Stimulated activated CD4-positive, alpha-beta T cell treated with anti-CD3 and anti-CD28 coated beads, Interleukin-1b, Interleukin-23, amount 100 ng/mL, for 4 hours (primary cell): Measurements from ENCODE around the gene NUP210L.
"Not testable (repeated sequence)": the region's sequence is repeated elsewhere in the genome, so short reads cannot be mapped to it uniquely, and the experiment has no call there.

Experiments used
- DNase-seq, 2 donors: peaks; one replicate each; pipeline ENCODE4 v3.0.0-alpha.2; 2020; ENCODE audit warnings: low read depth in 2 of 2

Gene NUP210L

DNA sequence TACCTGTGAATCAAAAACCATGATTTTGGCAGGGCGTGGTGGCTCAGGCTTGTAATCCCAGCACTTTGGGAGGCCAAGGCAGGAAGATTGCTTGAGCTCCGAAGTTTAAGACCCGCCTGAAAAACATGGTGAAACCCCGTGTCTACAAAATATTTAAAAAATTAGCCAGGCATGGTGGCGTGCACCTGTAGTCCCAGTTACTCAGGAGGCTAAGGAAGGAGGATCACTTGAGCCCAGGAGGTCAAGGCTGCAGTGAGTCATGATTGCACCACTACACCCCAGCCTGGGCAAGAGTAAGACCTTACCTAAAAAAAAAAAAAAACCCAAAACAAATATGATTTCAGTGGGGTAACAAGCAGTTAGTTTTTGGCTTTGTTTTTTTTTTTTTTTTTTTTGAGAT lies 54.7 kb downstream of the NUP210L start:
- not testable (repeated sequence) for DNase-seq

DNA sequence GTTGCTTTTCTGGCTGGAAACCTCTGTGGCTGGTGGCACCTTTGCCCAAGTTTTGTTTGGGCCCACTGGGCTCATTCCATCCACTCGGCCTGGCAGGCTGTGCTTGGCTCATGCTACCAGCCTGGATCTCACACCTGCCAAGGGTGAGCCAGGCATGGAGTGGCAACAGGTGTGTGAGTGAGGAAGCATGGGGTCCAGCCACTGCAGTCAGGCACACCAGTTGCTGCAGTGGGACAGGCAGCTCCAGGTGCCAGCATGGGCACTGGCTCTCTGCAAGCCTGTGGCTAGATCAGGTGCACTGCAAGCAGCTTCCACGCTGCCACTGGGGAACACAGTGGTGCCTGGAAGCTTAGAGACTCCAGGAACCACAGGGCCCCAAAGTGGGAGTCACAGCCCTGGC lies 57.0 kb downstream of the NUP210L start:
- DNase-seq = no peak

DNA sequence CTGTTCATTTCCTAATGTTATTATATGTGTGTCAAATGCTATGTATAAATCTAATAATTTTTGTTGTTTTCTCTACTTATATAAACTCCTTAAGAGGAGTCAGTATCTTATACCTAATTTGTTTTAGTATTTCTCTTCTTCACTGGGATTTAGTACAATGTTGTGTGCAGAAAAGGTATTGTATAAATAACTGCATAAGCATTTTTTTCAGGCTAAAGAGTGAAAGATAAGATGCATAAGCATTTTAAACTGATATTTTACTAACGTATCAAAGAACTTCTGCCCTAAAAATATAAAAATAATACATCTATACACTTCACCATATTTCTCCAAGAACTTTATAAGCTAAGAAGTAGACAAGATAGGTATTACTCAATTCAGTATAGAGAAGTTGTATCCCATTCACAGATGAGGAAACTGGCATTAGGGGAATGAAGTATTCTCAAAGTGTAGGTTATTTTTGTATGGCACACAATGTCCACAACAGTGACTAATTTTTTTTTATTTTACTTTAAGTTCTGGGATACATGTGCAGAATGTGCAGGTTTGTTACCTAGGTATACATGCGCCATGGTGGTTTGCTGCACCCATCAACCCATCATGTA lies 59.3 kb downstream of the NUP210L start:
- no peak for DNase-seq

DNA sequence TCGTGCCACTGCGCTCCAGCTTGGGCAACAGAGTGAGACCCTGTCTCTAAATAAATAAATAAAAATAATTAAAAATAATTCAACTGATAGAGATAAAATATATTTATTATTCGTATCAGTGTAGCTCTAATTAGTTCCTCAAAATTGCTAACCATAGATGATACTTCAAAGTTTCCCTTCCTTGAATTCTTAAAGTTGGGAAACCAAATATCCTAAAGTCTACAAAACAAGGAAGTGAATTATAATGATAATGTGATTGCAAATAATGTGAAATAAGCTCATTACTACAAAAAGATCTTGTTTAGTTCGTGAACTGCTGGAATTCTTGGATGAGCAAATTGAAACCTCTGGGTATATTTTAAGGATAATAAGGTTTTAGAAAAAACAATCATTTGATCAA lies 60.5 kb downstream of the NUP210L start:
- DNase-seq = no peak

DNA sequence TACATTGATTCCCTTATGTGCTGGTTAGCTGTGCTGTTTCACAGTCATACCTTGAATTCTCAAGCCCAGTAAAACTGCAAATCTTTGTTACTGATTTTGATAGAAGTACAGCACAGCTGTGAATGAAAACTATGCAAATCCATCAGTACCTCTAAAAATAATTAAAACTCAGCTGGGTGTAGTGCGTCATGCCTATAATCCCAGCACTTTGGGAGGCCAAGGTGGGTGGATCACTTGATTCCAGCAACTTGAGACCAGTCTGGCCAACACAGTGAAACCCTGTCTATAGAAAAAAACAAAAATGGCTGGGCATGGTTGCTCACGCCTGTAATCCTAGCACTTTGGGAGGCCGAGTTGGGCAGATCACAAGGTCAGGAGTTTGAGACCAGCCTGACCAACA lies 61.2 kb downstream of the NUP210L start:
- DNase-seq = no peak

DNA sequence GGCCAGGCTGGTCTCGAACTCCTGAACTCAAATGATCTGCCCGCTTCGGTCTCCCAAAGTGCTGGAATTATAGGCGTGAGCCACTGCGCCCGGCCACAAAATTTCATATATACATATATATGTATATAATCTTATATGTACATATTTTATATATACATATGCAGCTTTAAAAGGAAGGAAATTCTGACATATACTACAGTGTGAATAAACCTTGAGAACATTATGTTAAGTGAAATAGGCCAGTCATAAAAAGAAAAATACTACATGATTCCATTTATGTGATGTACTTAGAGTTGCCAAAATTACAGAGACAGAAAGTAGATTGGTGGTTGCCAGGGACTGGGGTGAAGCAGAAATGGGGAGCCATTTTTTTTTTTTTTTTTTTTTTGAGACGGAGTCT lies 63.2 kb downstream of the NUP210L start:
- DNase-seq = no peak

DNA sequence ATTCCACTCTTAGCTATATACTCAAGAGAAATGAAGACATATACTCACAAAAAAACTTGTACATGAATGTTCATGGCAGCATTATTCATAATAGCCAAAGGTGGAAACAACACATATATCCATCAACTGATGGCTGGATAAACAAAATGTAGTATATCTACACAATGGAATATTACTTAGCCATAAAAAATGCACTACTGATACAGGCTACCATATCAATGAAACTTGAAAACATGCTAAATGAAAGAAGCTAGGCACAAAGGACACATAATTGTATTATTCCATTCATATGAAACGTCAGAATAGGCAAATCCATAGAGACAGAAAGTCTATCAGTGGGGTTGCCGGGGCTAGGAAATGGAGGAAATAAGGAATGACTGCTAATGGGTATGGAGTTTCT lies 67.3 kb downstream of the NUP210L start:
- no peak for DNase-seq

DNA sequence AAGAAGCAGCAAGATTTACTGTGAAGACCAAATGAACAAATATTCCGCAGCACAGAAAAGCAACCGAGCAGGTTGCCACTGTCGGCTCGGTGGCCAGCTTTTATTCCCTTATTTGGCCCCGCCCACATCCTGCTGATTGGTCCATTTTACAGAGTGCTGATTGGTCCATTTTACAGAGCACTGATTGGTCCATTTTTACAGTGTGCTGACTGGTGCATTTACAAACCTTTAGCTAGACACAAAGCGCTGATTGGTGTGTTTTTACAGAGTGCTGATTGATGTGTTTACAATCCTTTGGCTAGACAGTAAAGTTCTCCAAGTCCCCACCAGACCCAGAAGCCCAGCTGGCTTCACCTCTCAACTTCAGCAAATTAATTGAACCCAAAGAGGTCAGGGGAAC lies 71.8 kb downstream of the NUP210L start:
- not testable (repeated sequence) for DNase-seq

DNA sequence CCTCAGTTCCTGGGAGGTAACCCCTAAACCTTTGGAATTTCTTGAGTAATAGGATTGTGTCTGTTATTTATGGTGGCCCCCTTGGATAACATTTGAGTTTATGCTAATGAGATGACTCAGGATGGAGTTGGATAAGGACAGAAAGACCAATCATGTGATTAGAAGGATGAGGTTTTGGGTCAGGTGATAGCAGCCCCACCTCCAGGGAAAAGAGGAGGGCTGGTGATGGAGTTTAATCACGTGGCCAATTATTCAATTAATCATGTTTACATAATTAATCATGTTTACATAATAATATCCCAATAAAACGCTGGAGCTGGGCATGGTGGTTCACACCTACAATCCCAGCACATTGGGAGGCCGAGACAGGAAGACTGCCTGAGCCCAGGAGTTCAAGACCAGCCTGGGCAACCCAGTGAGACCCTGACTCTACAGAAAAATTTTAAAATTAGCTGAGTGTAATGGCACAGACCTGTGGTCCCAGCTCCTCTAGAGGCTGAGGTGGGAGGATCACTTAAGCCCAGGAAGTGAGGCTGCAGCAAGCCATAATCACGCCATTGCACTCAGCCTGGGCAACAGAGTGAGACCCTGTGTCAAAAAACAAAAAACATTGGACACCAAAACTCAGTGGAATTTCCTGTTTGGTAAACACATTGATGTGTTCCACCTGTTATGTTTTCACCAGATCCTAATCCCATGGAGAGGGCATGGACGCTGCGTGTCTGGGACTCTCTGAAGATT lies 73.3 kb downstream of the NUP210L start:
- DNase-seq = no peak

DNA sequence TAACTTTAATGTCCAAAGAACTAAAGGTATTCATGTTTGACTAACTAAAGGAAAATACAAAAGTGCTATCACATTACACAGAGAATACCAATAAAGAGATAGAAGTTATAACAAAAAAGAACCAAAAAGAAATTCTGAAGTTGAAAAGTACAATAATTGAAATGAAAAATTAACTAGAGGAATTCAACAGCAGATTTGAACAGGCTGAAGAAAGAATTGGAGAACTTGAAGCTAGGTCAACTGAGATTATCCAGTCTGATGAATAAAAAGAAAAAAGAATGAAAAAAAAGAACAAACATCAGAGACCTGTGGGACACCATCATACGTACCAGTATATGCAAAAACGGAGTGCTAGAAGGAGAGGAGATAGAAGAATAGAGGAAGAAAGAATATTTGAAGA lies 78.5 kb downstream of the NUP210L start:
- DNase-seq = no peak

DNA sequence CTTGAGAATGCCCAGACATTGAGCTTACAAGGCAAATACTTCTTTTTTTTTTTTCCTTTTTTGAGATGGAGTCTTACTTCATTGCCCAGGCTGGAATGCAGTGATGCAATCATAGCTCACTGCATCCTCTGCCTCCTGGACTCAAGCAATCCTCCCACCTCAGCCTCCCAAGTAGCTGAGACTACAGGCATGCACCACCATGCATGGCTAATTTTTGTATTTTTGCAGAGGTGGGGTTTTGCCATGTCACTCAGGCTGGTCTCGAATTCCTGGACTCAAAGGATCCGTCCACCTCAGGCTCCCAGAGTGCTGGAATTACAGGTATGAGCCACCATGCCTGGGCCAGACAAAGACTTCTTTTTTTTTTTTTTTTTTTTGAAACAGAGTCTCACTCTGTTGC lies 79.1 kb downstream of the NUP210L start:
- no peak for DNase-seq

DNA sequence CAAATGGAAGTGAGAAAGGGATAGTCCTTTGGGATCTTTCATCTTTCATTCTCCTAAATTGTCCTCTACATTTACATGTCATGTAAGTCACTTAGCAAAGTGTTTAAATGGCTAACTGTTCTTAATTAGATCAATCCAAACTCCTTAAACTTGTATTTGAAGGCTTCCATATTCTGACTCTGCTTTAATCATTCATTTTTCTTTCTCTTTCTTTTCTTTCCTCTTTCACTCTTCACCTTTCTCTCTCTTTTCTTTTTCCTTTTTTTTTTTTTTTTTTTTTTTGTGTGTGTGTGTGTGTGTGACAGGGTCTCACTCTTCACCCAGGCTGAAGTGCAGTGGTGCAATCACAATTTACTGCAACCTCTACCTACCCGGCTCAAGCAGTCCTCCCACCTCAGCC lies 92.6 kb downstream of the NUP210L start:
- no peak for DNase-seq

DNA sequence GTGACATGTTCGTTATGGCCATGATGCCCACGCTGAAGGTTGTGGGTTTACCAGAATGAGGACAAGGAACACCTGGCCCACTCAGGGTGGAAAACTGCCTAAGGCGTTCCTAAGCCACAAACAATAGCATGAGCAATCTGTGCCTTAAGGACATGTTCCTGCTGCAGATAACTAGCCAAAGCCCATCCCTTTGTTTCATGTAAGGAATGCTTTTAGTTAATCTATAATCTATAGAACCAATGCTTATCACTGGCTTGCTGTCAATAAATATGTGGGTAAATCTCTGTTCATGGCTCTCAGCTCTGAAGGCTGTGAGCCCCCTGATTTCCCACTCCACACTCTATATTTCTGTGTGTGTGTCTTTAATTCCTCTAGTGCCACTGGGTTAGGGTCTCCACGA lies 107.4 kb downstream of the NUP210L start:
- not testable (repeated sequence) for DNase-seq

DNA sequence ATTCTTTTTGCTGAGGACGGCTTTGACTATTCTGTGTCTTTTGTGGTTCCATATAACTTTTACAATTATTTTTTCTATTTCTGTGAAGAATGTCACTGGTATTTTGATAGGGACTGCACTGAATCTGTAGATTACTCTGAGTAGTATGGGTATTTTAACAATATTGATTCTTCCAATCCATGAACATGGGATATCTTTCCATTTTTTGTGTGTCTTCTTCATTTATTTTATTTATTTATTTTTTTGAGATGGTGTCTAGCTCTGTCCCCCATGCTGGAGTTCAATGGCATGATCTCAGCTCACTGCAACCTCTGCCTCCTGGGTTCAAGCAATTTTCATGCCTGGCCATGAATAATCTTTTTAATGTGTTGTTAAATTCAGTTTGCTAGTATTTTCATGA lies 121.2 kb downstream of the NUP210L start:
- not testable (repeated sequence) for DNase-seq

DNA sequence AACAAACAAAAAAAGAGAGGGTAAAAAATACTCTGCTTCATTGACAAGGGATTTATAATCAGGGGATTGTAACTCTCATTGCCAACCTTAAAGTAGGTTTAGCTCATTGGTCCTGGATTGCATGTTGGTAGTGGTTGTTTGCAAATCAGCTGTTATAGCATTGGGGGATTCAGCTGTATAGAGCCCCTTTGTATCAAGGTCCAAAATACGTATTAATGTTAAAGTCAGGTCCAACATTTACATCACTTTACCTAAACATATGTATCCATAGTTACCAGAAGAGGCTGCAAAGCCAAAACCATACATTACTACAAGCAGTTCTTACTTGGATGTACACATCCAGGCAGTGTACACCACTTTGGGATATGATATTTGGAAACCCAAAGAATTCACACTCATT lies 134.9 kb downstream of the NUP210L start:
- DNase-seq = no peak

DNA sequence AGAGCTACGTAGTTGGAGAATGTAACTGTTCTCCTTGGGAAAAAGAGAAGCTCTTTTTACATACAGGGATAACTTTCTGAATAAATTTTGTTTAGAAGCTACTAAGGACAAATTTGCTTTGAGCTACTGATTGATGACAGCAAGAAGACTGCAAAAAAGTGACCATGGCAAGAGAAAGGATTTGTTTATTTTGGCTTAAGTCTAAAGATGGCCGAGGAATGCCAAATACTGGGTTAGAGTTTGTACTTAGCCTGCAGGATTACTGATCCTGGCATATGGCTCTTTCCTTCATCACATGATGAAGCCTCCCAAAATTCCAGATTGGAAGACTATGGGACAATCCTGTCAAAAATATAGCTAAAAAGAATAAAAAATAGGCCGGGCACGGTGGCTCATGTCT lies 135.6 kb downstream of the NUP210L start:
- DNase-seq = no peak

DNA sequence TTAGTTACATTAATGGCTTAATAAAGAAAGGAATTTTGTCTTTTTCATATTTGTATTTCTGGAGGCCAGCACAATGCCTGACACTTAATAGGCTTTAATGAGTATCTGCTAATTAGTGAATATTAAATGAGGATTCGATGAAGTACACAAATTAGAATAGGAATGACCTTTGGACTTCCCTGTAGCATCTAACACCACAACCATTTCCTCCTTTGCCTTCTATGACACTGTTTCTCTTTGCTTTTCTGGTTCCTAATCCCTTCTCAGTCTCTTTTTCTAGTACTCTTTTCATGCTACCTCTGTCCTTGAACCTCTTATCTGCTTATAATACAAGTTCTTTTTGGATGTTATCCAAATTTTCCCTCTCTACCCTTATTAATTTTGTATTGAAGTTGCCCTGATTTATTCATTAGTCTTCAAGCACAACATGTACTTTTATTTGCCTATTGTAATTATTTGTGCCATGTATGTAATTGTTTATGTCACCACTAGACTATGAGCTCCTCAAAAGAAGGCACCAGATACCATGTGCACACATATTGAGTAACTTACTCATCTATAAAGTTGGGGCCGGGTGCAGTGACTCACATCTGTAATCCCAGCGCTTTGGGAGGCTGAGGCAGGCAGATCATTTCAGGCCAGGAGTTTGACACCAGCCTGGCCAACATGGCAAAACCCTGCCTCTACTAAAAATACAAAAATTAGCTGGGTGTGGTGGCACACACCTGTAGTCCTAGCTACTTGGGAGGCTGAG lies 140.5 kb downstream of the NUP210L start:
- no peak for DNase-seq

DNA sequence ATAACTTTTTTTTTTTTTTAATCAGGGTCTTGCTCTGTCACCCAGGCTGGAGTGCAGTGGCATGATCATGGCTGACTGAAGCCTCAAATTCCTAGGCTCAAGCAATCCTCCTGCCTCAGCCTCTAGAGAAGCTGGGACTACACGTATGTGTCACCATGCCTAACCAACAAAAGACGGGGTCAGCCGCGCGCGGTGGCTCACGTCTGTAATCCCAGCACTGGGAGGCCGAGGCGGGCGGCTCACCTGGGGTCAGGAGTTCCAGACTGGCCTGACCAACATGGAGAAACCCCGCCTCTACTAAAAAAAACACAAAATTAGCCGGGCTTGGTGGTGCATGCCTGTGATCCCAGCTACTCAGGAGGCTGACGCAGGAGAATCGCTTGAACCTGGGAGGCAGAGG lies 142.3 kb downstream of the NUP210L start:
- DNase-seq = not testable (repeated sequence)

DNA sequence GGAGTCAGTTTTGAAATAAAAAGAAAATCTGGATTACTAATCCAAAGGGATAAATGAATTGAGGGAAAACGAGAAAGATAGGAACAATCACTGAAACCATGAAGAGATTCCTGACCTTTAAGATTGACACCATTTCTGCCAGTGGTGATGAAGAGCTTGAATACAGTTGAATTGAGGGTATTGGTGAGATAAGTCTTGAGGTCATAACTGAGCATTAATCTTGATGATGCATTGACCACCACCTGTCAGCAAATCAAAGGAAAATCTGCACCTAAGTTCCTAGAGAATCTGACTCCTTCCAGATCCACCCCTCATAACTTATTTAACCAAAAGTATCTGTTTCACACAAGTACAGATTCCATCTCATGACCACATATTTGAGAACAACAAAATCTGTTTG lies 142.7 kb downstream of the NUP210L start:
- no peak for DNase-seq

DNA sequence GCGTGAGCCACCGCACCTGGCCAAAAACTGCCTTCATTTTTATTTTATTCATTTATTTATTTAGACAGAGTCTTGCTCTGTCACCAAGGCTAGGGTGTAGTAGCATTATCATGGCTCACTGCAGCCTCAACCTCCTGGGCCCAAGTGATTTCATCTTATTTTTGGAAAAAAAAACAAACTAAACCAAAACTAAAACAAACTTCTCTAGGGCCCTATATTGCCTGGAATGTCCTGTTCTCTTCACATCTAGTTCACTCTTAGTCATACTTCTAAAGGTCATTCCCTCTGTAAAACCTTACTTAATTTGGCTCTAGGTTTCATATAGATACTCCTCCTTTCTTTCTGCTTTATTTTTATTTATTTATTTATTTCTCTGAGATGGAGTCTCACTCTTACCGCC lies 148.7 kb downstream of the NUP210L start:
- DNase-seq = no peak

DNA sequence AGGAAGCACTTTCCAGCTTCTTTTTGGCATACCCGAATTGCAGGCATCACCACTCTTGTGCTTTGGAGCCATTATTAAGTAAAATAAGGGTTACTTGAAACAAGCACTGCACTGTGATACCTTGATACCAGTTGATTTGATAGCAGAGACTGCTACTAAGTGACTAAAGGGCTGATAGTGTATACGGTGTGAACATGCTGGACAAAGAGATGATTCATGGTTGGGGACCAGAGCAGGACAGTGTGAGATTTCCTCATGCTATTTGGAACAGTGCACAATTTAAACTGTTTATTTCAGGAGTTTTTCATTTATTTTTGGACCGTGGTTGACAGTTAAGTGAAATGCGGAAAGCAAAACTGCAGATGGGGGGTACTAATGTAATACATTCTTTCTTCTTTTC lies 154.5 kb downstream of the NUP210L start:
- no peak for DNase-seq

DNA sequence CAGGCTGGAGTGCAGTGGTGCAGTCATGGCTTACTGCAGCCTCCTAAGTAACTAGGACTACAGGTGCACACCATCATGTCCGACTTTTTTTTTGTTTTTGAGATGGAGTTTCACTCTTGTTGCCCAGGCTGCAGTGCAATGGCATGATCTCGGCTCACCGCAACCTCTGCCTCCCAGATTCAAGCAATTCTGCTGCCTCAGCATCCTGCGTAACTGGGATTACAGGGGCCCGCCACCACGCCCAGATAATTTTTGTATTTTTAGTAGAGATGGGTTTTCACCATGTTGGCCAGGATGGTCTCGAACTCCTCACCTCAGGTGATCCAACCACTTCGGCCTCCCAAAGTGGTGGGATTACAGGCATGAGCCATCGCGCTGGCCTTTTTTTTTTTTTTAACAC lies 158.0 kb downstream of the NUP210L start:
- not testable (repeated sequence) for DNase-seq

DNA sequence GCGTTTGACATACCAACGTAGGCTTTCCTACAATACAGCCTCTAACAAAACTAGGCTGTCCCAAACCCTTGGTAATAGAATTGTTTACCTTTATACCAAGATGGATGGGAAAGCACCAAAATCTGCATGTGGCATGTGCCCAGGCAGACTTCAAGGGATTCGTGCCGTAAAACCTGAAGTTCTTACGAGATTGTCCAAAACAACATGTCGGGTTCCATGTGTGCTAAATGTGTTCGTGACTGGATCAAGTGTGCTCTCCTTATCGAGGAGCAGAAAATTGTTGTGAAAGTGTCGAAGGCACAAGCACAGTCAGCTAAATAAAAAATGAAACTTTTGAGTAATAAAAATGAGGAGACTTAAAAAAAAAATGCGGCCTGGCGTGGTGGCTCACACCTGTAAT lies 159.2 kb downstream of the NUP210L start:
- DNase-seq = no peak
